K562 (cell line): ENCODE measurements around the gene EXOSC1. TPM values are rescaled to one million over a fixed set of nuclear protein-coding genes. Genes with fewer than 3 reads are reported as not detected.

Experiments
- ARNT ChIP-seq, 2 experiments: fragments of 450-650 bp; IDR thresholded peaks; 2 replicates each; pipeline ENCODE4 v1.6.1; 2016; ENCODE audit warnings: mild to moderate bottlenecking in 1 of 2
- HDAC8 ChIP-seq: fragments of 450-650 bp; IDR thresholded peaks from 2 replicates; pipeline ENCODE4 v1.6.1; 2016; ENCODE audit warnings: mild to moderate bottlenecking, missing genetic modification characterization, moderate library complexity, missing compliant biosample characterization
- MAX ChIP-seq: sonication (generic); formaldehyde crosslinking; IDR thresholded peaks from 2 replicates; pipeline ENCODE4 v1.9.0; 2022; ENCODE audit warnings: mild to moderate bottlenecking, missing genetic modification reagents
- POLR2G ChIP-seq: fragments of 200-400 bp; formaldehyde crosslinking; IDR thresholded peaks from 2 replicates; pipeline ENCODE4 v1.6.1; 2017; ENCODE audit warnings: low read depth, mild to moderate bottlenecking, antibody characterized with exemption, low read length, moderate library complexity
- REST ChIP-seq, 2 experiments: fragments of 450-650 bp; formaldehyde crosslinking in 1 of 2; IDR thresholded peaks; 2 replicates each; pipeline versions ENCODE4 v1.4.0 to v1.6.1; 2014 to 2020; ENCODE audit warnings: mild to moderate bottlenecking in 2 of 2, borderline replicate concordance in 1 of 2, low read depth in 1 of 2
- TFE3 ChIP-seq: fragments of 450-650 bp; formaldehyde crosslinking; IDR thresholded peaks from 2 replicates; pipeline ENCODE4 v1.4.0; 2020; ENCODE audit warnings: mild to moderate bottlenecking, mixed read lengths
- THAP12 ChIP-seq: fragments of 250-450 bp; sonication (Bioruptor Pico); IDR thresholded peaks from 2 replicates; pipeline ENCODE4 v1.9.0; 2021; ENCODE audit warnings: mild to moderate bottlenecking, inconsistent platforms
- polyA plus RNA-seq, 8 experiments: library from polyadenylated mRNA; depleted of rRNA in 4 of 8; stranded (reverse) in 5 of 8; unstranded in 3 of 8; fragments of >200 nt; fragmentation: Nextera tagmentation in 2 of 8; fragmentation: Illumina TruSeq in 1 of 8; extraction: Ambion mirVana in 2 of 8; extraction: Trizol in 1 of 8; gene quantifications; 2 replicates each; pipeline versions ENCODE4 v1.2.1 to v1.2.3, GENCODE V29; 2011 to 2014; ENCODE audit warnings: inconsistent platforms in 1 of 8, missing spikeins in 1 of 8
- total RNA-seq, 7 experiments: library from RNA; depleted of rRNA in 6 of 7; stranded (reverse); fragments of >200 nt in 6 of 7; fragmentation: Illumina TruSeq in 2 of 7; extraction: Trizol in 2 of 7; gene quantifications; 2 replicates each; pipeline versions ENCODE4 v1.2.1 to v1.2.3, GENCODE V29; 2011 to 2021; ENCODE audit warnings: low replicate concordance in 1 of 7
- TF ChIP-seq, protein P1 (sequence below): IDR thresholded peaks from 2 replicates; pipeline ENCODE4 v1.6.1; 2011; ENCODE audit warnings: borderline replicate concordance, low read depth, mild to moderate bottlenecking, moderate library complexity, low read length; ENCODE audit not compliant: insufficient read depth, poor library complexity, severe bottlenecking
- TF ChIP-seq, protein P2 (sequence below): fragments of 250-450 bp; sonication (Bioruptor Pico); IDR thresholded peaks from 2 replicates; pipeline ENCODE4 v1.6.1; 2021; ENCODE audit warnings: mild to moderate bottlenecking

The EXOSC1 gene
- total and polyA plus RNA-seq, 9 of the 15 experiments (the other 6 are each of a cell fraction or from before 2014, with no cell fraction given), result 44.3 to 117 (median 67.0) TPM

- TF ChIP-seq HDAC8 (tag) (no peak), ARNT (IDR thresholded peaks at IDR 0.05) (no peak), TFE3 (CRISPR knock-in tag) (no peak), THAP12 (CRISPR knock-in tag) (peak; percentile 62; the same call in 1 of the 2 replicates), REST (IDR thresholded peaks at IDR 0.05; ENCODE audit: borderline replicate concordance) (peak; percentile 11; the same call in 1 of the 2 replicates), REST (CRISPR knock-in tag; IDR thresholded peaks at IDR 0.05; ENCODE audit: low read depth) (0 out of 2 replicates have a peak, but pooled peaks have one; percentile 39), MAX (peak; percentile 78), POLR2G (peak; percentile 87)
- TF ChIP-seq, protein P1, sequence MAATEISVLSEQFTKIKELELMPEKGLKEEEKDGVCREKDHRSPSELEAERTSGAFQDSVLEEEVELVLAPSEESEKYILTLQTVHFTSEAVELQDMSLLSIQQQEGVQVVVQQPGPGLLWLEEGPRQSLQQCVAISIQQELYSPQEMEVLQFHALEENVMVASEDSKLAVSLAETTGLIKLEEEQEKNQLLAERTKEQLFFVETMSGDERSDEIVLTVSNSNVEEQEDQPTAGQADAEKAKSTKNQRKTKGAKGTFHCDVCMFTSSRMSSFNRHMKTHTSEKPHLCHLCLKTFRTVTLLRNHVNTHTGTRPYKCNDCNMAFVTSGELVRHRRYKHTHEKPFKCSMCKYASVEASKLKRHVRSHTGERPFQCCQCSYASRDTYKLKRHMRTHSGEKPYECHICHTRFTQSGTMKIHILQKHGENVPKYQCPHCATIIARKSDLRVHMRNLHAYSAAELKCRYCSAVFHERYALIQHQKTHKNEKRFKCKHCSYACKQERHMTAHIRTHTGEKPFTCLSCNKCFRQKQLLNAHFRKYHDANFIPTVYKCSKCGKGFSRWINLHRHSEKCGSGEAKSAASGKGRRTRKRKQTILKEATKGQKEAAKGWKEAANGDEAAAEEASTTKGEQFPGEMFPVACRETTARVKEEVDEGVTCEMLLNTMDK, result peak; percentile 96
- TF ChIP-seq, protein P2, sequence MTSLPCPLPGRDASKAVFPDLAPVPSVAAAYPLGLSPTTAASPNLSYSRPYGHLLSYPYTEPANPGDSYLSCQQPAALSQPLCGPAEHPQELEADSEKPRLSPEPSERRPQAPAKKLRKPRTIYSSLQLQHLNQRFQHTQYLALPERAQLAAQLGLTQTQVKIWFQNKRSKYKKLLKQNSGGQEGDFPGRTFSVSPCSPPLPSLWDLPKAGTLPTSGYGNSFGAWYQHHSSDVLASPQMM, result no peak
These were observed 19.6 kb downstream of the EXOSC1 start, which contains the start of gene PGAM1 (continued) for GRCh38 chr10:97425964-97426775.
